ENCODE results near the gene SLMAP.

DNA sequence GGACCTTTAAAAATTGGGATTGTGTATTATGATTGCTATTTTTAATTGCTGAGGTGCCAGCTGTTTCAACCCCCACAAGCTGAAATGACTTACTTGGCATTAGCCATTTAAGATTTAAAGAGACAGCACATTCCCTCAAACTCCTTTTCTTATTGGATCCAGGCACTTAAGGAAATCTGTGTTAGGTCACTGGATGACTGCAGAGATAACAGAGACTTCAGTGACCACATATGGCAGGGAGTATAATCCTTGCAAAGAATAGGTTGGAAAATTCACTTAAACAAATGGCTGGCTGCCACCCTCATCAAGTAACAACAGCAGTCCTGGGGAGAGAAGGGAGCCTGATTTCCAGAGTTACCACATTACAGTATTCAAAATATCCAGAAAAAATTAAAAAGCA is 66.6 kb downstream of the SLMAP start:
- TF ChIP-seq, protein P1, sequence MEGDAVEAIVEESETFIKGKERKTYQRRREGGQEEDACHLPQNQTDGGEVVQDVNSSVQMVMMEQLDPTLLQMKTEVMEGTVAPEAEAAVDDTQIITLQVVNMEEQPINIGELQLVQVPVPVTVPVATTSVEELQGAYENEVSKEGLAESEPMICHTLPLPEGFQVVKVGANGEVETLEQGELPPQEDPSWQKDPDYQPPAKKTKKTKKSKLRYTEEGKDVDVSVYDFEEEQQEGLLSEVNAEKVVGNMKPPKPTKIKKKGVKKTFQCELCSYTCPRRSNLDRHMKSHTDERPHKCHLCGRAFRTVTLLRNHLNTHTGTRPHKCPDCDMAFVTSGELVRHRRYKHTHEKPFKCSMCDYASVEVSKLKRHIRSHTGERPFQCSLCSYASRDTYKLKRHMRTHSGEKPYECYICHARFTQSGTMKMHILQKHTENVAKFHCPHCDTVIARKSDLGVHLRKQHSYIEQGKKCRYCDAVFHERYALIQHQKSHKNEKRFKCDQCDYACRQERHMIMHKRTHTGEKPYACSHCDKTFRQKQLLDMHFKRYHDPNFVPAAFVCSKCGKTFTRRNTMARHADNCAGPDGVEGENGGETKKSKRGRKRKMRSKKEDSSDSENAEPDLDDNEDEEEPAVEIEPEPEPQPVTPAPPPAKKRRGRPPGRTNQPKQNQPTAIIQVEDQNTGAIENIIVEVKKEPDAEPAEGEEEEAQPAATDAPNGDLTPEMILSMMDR (IDR thresholded peaks at IDR 0.05) = no peak
- TF ChIP-seq EZH2 (IDR thresholded peaks at IDR 0.05; ENCODE audit: borderline replicate concordance, insufficient read depth, low read depth, low read length, poor library complexity, severe bottlenecking) = no peak

Measured in B cell (primary cell).